WI38 (cell line): Measurements from ENCODE around the gene ZC3H7A.

Experiments used
- H3K4me3 ChIP-seq: 2 replicates; pipeline ENCODE4 v1.5.1; 2011; ENCODE audit warnings: low read depth, mild to moderate bottlenecking, control low read depth, low read length
- CTCF ChIP-seq: IDR thresholded peaks from 2 replicates; pipeline ENCODE4 v1.5.1; 2012; ENCODE audit warnings: low read depth, mild to moderate bottlenecking, control low read depth, low read length

Gene ZC3H7A

DNA sequence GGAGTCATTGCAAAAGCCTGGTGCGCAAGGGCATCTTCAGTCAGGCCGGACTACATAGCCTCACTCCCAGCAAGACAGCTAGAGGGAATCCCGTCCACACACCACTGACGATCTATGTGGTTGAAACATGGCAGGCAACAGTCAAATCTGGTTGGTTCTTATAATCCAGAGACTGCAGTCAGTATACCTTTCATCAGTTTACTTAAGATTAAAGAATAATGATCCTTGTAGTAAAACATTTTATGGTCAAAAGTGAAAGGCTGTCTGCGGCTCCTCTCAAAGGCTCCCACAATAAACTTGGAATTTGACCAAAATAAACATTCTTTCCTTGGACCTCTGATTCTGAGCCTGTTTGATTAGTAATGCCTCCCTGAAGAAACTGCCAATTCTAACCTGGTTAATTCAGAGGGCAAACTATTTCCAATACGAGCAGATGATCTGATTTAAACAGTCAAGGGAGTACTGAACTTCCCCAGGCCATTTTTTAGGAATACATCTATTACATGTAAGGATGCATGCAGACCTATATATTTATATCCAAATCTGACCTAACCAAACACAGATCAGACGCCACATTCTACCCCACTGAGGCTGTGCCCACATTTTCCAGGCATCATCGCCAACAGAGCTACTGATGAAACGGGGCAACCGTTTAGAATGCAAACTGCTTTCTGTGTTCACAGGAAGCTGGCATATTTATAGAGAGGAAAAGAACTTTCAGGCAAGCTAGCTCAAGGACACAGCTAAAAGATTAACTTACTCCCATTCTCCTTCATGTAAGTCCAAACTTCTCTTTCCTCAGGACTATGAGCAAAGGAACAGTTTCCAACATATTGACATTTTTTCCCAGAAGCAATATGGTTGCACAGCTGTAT, 39.1 kb downstream of the ZC3H7A start:
- no peak overlapping the region for H3K4me3 ChIP-seq
- TF ChIP-seq CTCF, result no peak

GRCh38 chr16:11756248-11756647, 40.8 kb downstream of the ZC3H7A start:
- TF ChIP-seq CTCF, result no peak
- H3K4me3 ChIP-seq, result no peak overlapping the region

DNA sequence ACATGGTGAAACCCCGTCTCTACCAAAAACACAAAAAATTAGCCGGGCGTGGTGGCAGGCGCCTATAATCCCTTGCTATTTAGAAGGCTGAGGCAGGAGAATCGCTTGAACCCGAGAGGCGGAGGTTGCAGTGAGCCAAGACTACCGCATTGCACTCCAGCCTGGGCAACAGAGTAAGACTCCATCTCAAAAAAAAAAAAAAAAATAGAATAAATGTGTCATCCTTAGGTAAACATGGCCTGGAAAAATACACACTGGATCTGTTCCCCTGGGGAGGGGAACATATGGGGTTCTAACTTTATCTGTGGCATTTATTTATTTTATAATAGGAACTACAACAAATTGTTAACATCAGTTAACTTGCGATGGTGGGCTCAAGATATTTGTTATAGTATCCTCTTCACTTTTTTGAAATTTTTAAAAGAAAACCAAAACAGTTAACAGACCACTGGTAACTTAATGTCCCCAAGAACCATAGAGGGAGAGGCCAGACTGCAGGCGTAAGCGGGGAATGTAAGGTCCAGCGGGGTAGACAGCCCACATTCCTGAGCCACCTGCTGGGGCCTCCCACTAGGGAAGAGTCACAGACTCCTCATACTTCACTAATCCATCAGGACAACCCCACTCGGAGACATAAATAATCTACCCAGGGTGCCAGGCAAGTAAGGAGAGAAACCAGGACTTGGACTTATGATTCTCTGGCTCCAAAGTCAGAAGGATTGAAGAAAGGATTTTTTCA, 41.9 kb downstream of the ZC3H7A start:
- no peak for TF ChIP-seq CTCF
- H3K4me3 ChIP-seq, result no peak overlapping the region

DNA sequence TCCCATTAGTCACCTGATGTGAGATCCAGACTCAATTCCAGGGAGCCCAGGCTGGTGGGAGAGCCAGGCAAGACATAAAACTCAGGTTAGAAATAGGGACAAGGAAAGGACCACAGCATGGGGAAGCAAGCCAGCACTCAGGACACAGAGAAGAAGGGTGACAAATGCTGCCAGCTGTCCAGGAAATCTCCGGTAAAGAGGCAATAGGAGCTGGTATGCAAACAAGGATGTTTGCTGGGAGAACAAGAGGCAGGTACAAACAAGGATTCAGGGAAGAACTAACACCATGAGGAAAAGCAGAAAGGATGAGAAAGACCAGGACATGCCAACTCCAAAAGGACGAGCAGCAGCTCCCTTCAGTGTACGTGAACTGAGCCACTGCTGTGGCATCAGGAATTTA, 44.2 kb downstream of the ZC3H7A start:
- H3K4me3 ChIP-seq, result no peak overlapping the region
- no peak for TF ChIP-seq CTCF

DNA sequence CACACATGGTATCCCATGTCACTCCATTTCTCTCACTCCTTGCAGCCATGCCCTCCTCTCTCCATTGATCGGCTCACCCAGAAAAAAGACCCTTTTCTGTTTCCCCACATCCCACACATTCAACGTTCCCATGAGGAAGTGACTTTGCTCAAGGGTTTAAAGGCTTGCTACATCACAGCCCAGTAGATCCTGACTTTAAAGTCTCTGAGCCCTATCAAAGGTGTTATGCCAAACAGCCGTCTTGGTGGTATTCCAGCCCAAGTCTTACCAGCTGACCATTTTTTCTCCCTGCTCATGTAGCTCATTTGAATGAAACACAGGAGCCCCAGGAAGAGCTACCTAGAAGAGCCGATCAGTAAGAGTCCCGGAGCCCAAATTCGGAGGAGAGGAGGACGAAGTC, 47.0 kb downstream of the ZC3H7A start:
- no peak overlapping the region for H3K4me3 ChIP-seq
- TF ChIP-seq CTCF, result no peak

DNA sequence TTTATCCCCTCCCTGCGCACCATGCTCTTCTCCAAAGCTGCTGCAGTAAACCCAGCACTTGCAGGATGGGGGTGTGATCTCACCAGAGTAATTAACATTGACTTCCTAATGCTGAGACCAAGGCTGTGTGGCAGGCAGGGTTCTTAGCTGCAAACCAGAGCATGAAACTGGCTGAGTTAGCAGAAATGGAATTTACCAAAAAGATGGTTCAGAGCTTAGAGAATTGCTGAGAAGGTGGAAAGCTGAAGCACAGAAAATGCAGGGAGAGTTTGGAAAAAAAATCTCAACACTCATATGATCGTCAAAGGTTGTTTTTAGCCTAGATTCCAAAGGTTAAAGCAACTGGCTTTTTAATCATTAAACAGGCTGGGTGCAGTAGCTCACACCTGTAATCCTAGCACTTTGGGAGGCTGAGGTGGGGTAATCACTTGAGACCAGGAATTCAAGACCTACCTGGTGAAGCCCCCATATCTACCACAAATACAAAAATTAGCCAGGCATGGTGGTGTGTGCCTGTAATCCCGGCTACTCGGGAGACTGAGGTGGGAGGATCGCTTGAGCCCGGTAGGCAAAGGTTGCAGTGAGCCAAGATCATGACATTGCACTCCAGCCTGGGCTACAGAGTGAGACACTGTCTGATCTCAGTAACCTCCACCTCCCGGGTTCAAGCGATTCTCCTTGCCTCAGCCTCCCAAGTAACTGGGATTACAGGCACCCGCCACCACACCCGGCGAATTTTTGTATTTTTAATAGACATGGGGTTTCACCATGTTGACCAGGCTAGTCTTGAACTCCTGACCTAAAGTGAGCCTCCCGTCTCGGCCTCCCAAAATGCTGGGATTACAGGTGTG, 48.4 kb downstream of the ZC3H7A start:
- TF ChIP-seq CTCF, result no peak
- H3K4me3 ChIP-seq, result no peak overlapping the region
